GM19455 (cell line): Measurements from ENCODE around the gene NUDT16L1.
"Not testable (repeated sequence)": the region's sequence is repeated elsewhere in the genome, so short reads cannot be mapped to it uniquely, and the experiment has no call there.

Experiments used
- ATAC-seq: cut with Tn5 transposase; IDR thresholded peaks from one replicate; pipeline ENCODE4 v1.9.1; 2021; ENCODE audit not compliant: unreplicated experiment

NUDT16L1 gene

GRCh38 chr16:4713663-4714501 is 20.5 kb downstream of the NUDT16L1 start:
- ATAC-seq: no peak

- no peak for ATAC-seq
These were observed 21.6 kb downstream of the NUDT16L1 start for GRCh38 chr16:4714996-4715395.

GRCh38 chr16:4718466-4718865 is 25.1 kb downstream of the NUDT16L1 start:
- ATAC-seq: no peak

DNA sequence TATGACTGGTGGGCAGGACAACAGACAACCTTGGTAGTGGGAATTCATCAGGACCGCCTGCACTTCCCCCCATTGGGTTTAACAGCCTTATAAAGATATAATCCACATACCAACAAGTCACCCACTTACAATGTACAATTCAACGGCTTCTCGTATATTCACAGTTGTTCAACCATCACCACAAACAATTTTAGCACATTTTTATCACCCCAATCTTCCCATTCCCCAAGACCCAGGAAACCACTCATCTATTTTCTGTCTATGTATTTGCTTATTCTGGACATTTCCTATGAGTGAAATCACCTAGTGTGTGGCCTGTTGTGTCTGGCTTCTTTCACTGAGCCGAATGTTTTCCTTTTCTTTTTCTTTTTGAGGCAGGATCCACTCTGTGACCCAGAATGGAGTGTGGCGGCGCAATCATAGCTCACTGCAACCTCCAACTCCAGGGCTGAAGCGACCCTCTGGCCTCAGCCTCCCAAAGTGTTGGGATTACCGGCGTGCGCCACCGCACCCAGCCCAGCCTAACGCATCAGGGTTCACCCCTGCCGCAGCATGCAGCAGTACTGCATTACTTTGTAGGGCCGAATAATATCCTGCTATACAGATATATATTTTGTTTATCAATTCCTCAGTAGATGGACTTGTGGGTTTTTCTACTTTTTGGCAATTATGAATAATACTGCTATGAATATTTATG is 29.9 kb downstream of the NUDT16L1 start:
- no peak for ATAC-seq

DNA sequence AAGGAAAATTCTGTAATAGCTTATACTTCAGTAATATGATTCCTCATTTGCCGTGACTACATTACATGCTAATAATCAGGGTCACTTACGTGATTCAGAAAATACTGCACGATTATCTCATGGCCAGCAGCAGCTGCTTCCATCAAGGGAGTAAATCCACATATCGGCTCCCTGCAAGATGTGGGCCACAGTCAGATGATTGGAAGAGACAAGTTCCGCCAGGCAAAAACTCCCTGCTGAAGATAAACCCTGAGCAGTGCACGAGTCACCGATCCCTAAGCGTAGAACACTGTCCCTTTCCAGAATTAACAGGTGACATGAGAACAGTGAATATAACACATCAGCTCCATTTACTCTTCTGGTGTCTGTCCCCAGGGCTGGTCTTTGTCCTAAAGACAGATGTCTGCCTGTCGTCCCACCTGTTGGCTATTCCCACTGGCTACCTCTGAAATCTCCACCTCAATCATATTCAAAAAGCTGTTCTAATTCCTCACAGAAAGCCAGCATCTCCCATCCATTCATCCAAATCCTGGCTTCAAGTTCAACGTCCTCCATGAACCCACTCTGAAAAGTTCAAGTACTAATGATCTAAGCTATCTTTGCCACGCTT is 31.4 kb downstream of the NUDT16L1 start:
- no peak for ATAC-seq

GRCh38 chr16:4726616-4727015 is 33.3 kb downstream of the NUDT16L1 start:
- no peak for ATAC-seq

GRCh38 chr16:4728676-4729075 is 35.3 kb downstream of the NUDT16L1 start:
- ATAC-seq: no peak

- ATAC-seq: no peak
These were observed 36.5 kb downstream of the NUDT16L1 start for GRCh38 chr16:4729876-4730275.

- ATAC-seq: no peak
These were observed 39.9 kb downstream of the NUDT16L1 start for GRCh38 chr16:4733211-4733742.

GRCh38 chr16:4733747-4734062 is 40.3 kb downstream of the NUDT16L1 start:
- ATAC-seq: no peak

DNA sequence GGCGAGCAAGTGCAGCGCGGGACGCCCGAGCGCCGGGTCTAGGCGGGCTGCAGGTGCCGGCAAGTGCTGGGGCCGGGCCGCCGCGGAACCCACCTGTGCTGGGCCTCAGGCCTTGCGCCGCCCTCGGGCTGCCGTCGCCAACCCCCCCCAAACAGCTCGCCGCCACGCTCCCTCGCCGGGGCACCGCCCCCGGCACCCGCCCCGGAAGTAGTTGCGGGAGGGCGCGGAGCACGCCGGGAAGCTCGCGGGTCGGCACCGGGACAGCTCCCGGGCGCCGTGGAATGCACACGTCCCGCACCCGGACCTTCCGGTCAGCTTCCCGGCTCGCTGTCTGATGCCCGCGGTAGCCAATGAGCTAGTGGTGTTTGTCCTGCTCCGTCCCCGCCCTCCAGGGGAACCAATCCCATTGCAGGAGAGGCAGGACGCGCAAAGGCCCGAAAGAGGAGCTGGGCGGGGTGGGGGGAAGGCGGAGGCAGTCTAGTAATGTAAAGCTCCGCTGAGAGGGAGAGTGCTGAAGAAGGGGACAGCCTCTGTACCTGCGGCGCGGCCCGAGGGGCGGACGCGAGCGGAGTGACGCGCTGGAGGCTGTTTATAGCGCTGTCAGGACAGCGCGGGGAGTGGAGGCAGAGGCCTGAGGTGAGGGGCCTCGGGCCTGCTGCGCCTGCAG is 40.8 kb downstream of the NUDT16L1 start, which contains the start of the genes ANKS3 and DNAAF8:
Gene ANKS3 (minus strand): TSS at position 209 of the 667 bp plus-strand sequence. CDS start 4,122 bp downstream, outside the sequence.
Gene DNAAF8 (plus strand): TSS at position 475 of the 667 bp plus-strand sequence. CDS start 1,978 bp downstream, outside the sequence.
- ATAC-seq: peak; percentile 76

GRCh38 chr16:4734730-4735535 is 41.6 kb downstream of the NUDT16L1 start:
- ATAC-seq: peak; percentile 63

DNA sequence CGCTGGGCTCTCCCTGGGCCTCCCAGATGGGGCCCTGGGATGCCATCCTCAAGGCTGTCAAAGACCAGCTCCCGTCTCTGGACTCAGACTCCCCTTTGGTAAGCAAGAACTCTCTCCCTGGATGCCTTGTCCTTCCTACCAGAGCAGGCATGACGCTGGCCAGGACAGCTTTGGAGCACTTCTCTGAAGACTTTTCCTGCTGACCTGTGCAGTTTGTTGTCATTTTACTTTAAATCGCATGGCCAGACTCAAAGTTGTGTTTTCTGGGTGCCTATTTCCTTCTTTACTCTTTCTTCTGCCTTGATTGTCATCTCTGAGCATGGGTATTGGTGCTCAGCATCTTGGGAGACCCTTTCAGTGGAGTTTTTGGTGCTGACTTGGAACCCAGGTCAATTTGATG is 43.2 kb downstream of the NUDT16L1 start:
- no peak for ATAC-seq

- no peak for ATAC-seq
These were observed 44.2 kb downstream of the NUDT16L1 start for GRCh38 chr16:4737545-4737944.

GRCh38 chr16:4738370-4738769 is 45.0 kb downstream of the NUDT16L1 start:
- ATAC-seq: not testable (repeated sequence)

GRCh38 chr16:4743226-4743878 is 50.0 kb downstream of the NUDT16L1 start:
- ATAC-seq: no peak

GRCh38 chr16:4744555-4745273 is 51.4 kb downstream of the NUDT16L1 start:
- no peak for ATAC-seq

DNA sequence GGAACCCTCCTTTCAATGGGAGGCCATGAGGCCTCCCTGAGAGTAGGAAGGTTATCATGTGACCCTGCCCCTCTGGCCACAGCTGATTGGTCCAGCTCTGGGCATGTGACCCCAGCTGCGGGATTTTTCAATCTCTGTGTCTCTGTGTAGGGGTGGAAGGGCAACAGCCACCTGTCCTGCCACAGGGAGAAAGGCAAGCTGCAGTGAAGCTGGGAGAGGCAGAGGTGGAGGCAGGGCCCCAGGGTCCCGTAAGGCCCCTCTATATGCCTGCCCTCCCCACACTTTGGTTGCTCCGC is 51.9 kb downstream of the NUDT16L1 start:
- no peak for ATAC-seq
